22Rv1 (cell line): ENCODE measurements around the gene LMNB1.
"Not testable (repeated sequence)": the region's sequence is repeated elsewhere in the genome, so short reads cannot be mapped to it uniquely, and the experiment has no call there.

Experiments
- H3K27ac ChIP-seq: fragments of 450-650 bp; 2 replicates; pipeline ENCODE4 v1.5.1; 2017
- CTCF ChIP-seq: fragments of 450-650 bp; IDR thresholded peaks from 2 replicates; pipeline ENCODE4 v1.5.1; 2017; ENCODE audit warnings: mild to moderate bottlenecking
- ZFX ChIP-seq: fragments of 450-650 bp; IDR thresholded peaks from 2 replicates; pipeline ENCODE4 v1.6.1; 2017; ENCODE audit warnings: antibody characterized with exemption, borderline replicate concordance

The LMNB1 gene

GRCh38 chr5:126805063-126805462 lies 28.1 kb downstream of the LMNB1 start:
- no peak overlapping the region for H3K27ac ChIP-seq
- TF ChIP-seq CTCF (no peak), ZFX (no peak)

- TF ChIP-seq ZFX: no peak
- TF ChIP-seq CTCF: peak; percentile 64
- no peak overlapping the region for H3K27ac ChIP-seq
Measured at GRCh38 chr5:126808521-126808988, 31.6 kb downstream of the LMNB1 start.

- no peak overlapping the region for H3K27ac ChIP-seq
- TF ChIP-seq CTCF (no peak), ZFX (no peak)
Measured at GRCh38 chr5:126809916-126810315, 33.0 kb downstream of the LMNB1 start.

- no peak overlapping the region for H3K27ac ChIP-seq
- no peak for TF ChIP-seq CTCF
Measured at GRCh38 chr5:126810596-126811380, 33.9 kb downstream of the LMNB1 start.

- H3K27ac ChIP-seq: no peak overlapping the region
- TF ChIP-seq CTCF (no peak), ZFX (no peak)
Measured at GRCh38 chr5:126811515-126812198, 34.7 kb downstream of the LMNB1 start.

- TF ChIP-seq CTCF (no peak), ZFX (no peak)
- H3K27ac ChIP-seq: no peak overlapping the region
Measured at GRCh38 chr5:126812199-126812570, 35.2 kb downstream of the LMNB1 start.

GRCh38 chr5:126813799-126814198 lies 36.9 kb downstream of the LMNB1 start:
- not testable (repeated sequence) for H3K27ac ChIP-seq
